Panc1 (cell line): Measurements from ENCODE around the gene ELAVL1. TPM values are rescaled to one million over a fixed set of nuclear protein-coding genes. Genes with fewer than 3 reads are reported as not detected.

Source experiments
- ATAC-seq: fragments of 200-7000 bp; cut with Tn5 transposase; 2 replicates; pipeline ENCODE4 v1.9.1; 2020; ENCODE audit warnings: mild to moderate bottlenecking, moderate library complexity
- BruUV-seq: library from RNA; stranded (reverse); fragments of 400-500 nt; replicated peaks from 2 replicates; lab custom pipeline; 2021; lab: Mats Ljungman, UMichigan
- CTCF ChIA-PET: fragments of 300-600 bp; sonication (Branson Sonifier 250); formaldehyde crosslinking; loops from one replicate; lab custom pipeline; 2022; ENCODE audit warnings: antibody characterized with exemption; lab: Charles Lee
- POLR2A ChIA-PET: fragments of 300-600 bp; sonication (Branson Sonifier 250); formaldehyde crosslinking; loops from one replicate; lab custom pipeline; 2022; ENCODE audit warnings: antibody characterized with exemption; lab: Charles Lee
- DNase-seq: peaks from one replicate; pipeline ENCODE4 v3.0.0-alpha.2; 2010; ENCODE audit warnings: low read depth, low spot score
- H3K27ac ChIP-seq: 2 replicates; pipeline ENCODE4 v1.5.1; 2011; ENCODE audit warnings: mild to moderate bottlenecking, low read length, inconsistent platforms
- H3K27me3 ChIP-seq: fragments of 200-500 bp; sonication (Bioruptor generic); 2 replicates; pipeline ENCODE4 v1.6.0; 2014; ENCODE audit warnings: low read length, inconsistent platforms; ENCODE audit not compliant: control insufficient read depth, insufficient read depth
- H3K36me3 ChIP-seq: fragments of 200-500 bp; sonication (Bioruptor generic); 2 replicates; pipeline ENCODE4 v1.5.1; 2014; ENCODE audit warnings: inconsistent platforms, mild to moderate bottlenecking, low read length, moderate library complexity; ENCODE audit not compliant: control insufficient read depth, insufficient read depth
- H3K4me1 ChIP-seq: 2 replicates; pipeline ENCODE4 v1.5.1; 2011; ENCODE audit warnings: inconsistent platforms, mild to moderate bottlenecking, low read length, moderate library complexity; ENCODE audit not compliant: control insufficient read depth, insufficient read depth
- H3K4me3 ChIP-seq, 2 experiments: 2 replicates each; pipeline ENCODE4 v1.5.1; 2011 to 2012; ENCODE audit warnings: low read depth in 2 of 2, low read length in 2 of 2, mild to moderate bottlenecking in 2 of 2, inconsistent platforms in 1 of 2, moderate library complexity in 1 of 2
- H3K9me3 ChIP-seq: fragments of 200-500 bp; sonication (Bioruptor generic); 2 replicates; pipeline ENCODE4 v1.5.1; 2014; ENCODE audit warnings: low read depth, mild to moderate bottlenecking, inconsistent platforms, low read length, moderate library complexity; ENCODE audit not compliant: control insufficient read depth, insufficient read depth
- CTCF ChIP-seq: fragments of 450-650 bp; IDR thresholded peaks from 2 replicates; pipeline ENCODE4 v1.5.1; 2017; ENCODE audit warnings: mild to moderate bottlenecking
- POLR2AphosphoS5 ChIP-seq: IDR thresholded peaks from 2 replicates; pipeline ENCODE4 v1.6.1; 2012; ENCODE audit warnings: mild to moderate bottlenecking, low read depth, low read length, moderate library complexity
- REST ChIP-seq, 2 experiments: IDR thresholded peaks; 2 replicates each; pipeline ENCODE4 v1.6.1; 2011 to 2012; ENCODE audit warnings: low read depth in 2 of 2, control low read depth in 1 of 2, low read length in 1 of 2, mild to moderate bottlenecking in 1 of 2, moderate library complexity in 1 of 2; ENCODE audit not compliant: insufficient read depth in 1 of 2
- SIN3A ChIP-seq: IDR thresholded peaks from 2 replicates; pipeline ENCODE4 v1.6.1; 2012; ENCODE audit warnings: low read depth, mild to moderate bottlenecking, low read length, moderate library complexity, borderline replicate concordance; ENCODE audit not compliant: insufficient read depth
- TCF7L2 ChIP-seq: IDR thresholded peaks from 2 replicates; pipeline ENCODE4 v1.6.1; 2011; ENCODE audit warnings: mild to moderate bottlenecking, low read depth, low read length, inconsistent platforms
- in situ Hi-C: cut with HindIII; loops from 2 replicates; pipeline ENCODE4 v1.10.0; 2016; ENCODE audit warnings: low sequenced_read_pairs, low pct_unique_long_range_greater_than_20kb
- intact Hi-C: fragments of 100-400 bp; cut with micrococcal nuclease; formaldehyde crosslinking; loops from one replicate; pipeline ENCODE4 v1.10.0; 2022; ENCODE audit not compliant: unreplicated experiment
- total RNA-seq: library from RNA; stranded (reverse); gene quantifications from one replicate; pipeline ENCODE4 v1.2.1, GENCODE V29; 2021; ENCODE audit not compliant: unreplicated experiment

The ELAVL1 gene
- total RNA-seq, 1 experiment from 2014 or later = 123 TPM

GRCh38 chr19:7963566-7963965, 41.9 kb downstream of the ELAVL1 start:
- no peaks in the 10 kb centered on the region for H3K4me1 ChIP-seq
- peaks cover 3% of the 10 kb centered on the region; the same call in 1 of the 2 replicates for H3K36me3 ChIP-seq
- H3K27ac ChIP-seq = no peak overlapping the region
- no peak overlapping the region for H3K4me3 ChIP-seq
- TF ChIP-seq REST (IDR thresholded peaks at IDR 0.05; ENCODE audit: insufficient read depth in 1 of 2, low read depth in 2 of 2, low read length in 1 of 2) = no peak
- no peak for TF ChIP-seq POLR2AphosphoS5
- TF ChIP-seq TCF7L2 = no peak
- TF ChIP-seq CTCF = no peak
- no peak for TF ChIP-seq SIN3A
- ChIA-PET POLR2A (no interaction called here), CTCF (no interaction called here)
- H3K27me3 ChIP-seq = no peaks in the 10 kb centered on the region
- no peaks in the 10 kb centered on the region for H3K9me3 ChIP-seq
- no peak for DNase-seq
- no TSS peak for BruUV-seq
- intact Hi-C loops (no loop called here), in situ Hi-C loops (no loop called here)
- no peak for ATAC-seq

GRCh38 chr19:7962644-7963268, 42.7 kb downstream of the ELAVL1 start:
- POLR2A ChIA-PET = interaction anchor here (0.6 kb wide), 1 partner anchor 636 kb away, joined by 17 read pairs; no protein-coding TSS in a partner anchor
- BruUV-seq = TSS peak; percentile 62

More at GRCh38 chr19:7962644-7963268, 42.7 kb downstream of the ELAVL1 start:
- in situ Hi-C loops (no loop called here), intact Hi-C loops (no loop called here)
- no peak for TF ChIP-seq POLR2AphosphoS5
- TF ChIP-seq REST (IDR thresholded peaks at IDR 0.05; ENCODE audit: insufficient read depth in 1 of 2, low read depth in 2 of 2, low read length in 1 of 2) = no peak
- no peak for TF ChIP-seq CTCF
- TF ChIP-seq TCF7L2 = no peak
- TF ChIP-seq SIN3A = no peak
- ATAC-seq (no peak), DNase-seq (no peak)
- CTCF ChIA-PET = no interaction called here
- Histone ChIP-seq H3K27ac (no peak overlapping the region), H3K4me3 (no peak overlapping the region), H3K36me3 (peaks cover 3% of the 10 kb centered on the region; the same call in 1 of the 2 replicates), H3K4me1 (no peaks in the 10 kb centered on the region), H3K9me3 (no peaks in the 10 kb centered on the region), H3K27me3 (no peaks in the 10 kb centered on the region)
